ENCODE measurements around the gene SBNO1.
"Not testable (repeated sequence)": the region's sequence is repeated elsewhere in the genome, so short reads cannot be mapped to it uniquely, and the experiment has no call there.

SBNO1 gene

DNA sequence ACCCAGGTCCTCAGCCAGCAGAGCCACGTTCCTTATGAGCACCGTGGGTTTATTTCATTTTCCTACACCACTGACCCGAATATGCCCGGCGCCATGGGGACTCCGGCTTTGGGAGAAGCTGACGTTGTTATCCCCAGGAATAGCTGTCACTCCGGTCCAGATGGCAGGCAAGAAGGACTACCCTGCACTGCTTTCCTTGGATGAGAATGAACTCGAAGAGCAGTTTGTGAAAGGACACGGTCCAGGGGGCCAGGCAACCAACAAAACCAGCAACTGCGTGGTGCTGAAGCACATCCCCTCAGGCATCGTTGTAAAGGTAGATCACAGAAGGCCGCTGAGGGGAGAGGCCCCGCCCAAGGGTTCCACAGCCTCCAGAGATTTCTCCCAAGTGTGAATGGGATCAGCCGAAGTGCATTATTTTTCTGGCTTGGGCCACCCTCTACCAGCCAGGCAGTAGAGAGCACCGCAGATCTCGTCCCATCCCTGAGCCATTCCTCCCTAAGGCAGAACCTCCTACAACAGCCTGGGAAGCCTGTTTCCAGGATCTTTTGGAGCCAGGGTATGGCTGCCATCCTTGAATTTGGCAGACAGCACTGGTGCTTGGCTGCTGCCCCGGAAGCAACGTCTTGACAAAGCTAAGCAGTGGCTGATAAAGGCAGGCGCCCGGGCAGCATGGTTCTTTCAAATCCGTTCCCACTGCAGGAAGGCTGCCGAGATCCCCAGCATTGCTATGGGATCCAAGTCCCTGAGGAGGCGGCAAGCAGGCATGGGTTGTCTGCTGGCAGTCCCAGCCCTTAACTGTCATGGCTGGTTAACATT, 110.8 kb downstream of the SBNO1 start:
- TF ChIP-seq POLR2AphosphoS5 (IDR thresholded peaks at IDR 0.05; ENCODE audit: low read depth) (no peak), SPI1 (IDR thresholded peaks at IDR 0.05; ENCODE audit: borderline replicate concordance, low read depth) (no peak), GABPA (IDR thresholded peaks at IDR 0.05; ENCODE audit: low read depth) (no peak)
- TF ChIP-seq, protein P1, sequence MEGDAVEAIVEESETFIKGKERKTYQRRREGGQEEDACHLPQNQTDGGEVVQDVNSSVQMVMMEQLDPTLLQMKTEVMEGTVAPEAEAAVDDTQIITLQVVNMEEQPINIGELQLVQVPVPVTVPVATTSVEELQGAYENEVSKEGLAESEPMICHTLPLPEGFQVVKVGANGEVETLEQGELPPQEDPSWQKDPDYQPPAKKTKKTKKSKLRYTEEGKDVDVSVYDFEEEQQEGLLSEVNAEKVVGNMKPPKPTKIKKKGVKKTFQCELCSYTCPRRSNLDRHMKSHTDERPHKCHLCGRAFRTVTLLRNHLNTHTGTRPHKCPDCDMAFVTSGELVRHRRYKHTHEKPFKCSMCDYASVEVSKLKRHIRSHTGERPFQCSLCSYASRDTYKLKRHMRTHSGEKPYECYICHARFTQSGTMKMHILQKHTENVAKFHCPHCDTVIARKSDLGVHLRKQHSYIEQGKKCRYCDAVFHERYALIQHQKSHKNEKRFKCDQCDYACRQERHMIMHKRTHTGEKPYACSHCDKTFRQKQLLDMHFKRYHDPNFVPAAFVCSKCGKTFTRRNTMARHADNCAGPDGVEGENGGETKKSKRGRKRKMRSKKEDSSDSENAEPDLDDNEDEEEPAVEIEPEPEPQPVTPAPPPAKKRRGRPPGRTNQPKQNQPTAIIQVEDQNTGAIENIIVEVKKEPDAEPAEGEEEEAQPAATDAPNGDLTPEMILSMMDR (IDR thresholded peaks at IDR 0.05; ENCODE audit: insufficient read depth, low read length) = no peak
- TF ChIP-seq, protein P2, sequence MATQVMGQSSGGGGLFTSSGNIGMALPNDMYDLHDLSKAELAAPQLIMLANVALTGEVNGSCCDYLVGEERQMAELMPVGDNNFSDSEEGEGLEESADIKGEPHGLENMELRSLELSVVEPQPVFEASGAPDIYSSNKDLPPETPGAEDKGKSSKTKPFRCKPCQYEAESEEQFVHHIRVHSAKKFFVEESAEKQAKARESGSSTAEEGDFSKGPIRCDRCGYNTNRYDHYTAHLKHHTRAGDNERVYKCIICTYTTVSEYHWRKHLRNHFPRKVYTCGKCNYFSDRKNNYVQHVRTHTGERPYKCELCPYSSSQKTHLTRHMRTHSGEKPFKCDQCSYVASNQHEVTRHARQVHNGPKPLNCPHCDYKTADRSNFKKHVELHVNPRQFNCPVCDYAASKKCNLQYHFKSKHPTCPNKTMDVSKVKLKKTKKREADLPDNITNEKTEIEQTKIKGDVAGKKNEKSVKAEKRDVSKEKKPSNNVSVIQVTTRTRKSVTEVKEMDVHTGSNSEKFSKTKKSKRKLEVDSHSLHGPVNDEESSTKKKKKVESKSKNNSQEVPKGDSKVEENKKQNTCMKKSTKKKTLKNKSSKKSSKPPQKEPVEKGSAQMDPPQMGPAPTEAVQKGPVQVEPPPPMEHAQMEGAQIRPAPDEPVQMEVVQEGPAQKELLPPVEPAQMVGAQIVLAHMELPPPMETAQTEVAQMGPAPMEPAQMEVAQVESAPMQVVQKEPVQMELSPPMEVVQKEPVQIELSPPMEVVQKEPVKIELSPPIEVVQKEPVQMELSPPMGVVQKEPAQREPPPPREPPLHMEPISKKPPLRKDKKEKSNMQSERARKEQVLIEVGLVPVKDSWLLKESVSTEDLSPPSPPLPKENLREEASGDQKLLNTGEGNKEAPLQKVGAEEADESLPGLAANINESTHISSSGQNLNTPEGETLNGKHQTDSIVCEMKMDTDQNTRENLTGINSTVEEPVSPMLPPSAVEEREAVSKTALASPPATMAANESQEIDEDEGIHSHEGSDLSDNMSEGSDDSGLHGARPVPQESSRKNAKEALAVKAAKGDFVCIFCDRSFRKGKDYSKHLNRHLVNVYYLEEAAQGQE (IDR thresholded peaks at IDR 0.05; ENCODE audit: insufficient replicate concordance, low read depth) = no peak
- H3K4me3 ChIP-seq (replicated peaks; ENCODE audit: insufficient read depth, low read length) = no peak overlapping the region
- H3K27me3 ChIP-seq (ENCODE audit: insufficient read depth, poor library complexity, severe bottlenecking) = no peaks in the 10 kb centered on the region
- no peak for DNase-seq (ENCODE audit: low read depth in 1 of 2, low spot score in 1 of 2)
- no peak overlapping the region for H3K27ac ChIP-seq (replicated peaks)

DNA sequence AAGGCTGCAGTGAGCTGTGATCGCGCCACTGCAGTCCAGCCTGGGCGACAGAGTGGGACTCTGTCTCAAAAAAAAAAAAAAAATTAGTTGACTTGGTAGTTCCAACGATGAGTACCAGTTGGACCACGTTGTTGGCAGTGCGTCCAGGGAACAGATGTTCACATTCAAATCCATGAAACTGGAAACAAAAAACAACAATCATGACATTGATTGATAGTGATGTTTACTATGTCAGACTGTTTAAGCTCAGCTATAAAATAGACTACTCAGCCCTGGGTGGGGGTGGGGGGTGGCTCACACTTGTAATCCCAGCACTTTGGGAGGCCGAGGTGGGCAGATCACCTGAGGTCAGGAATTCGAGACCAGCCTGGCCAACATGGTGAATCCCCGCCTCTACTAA, 112.3 kb downstream of the SBNO1 start:
- DNase-seq (ENCODE audit: low read depth in 1 of 2, low spot score in 1 of 2); H3K27me3 ChIP-seq (ENCODE audit: insufficient read depth, poor library complexity, severe bottlenecking); H3K4me3 ChIP-seq (replicated peaks; ENCODE audit: insufficient read depth, low read length); H3K27ac ChIP-seq (replicated peaks): not testable (repeated sequence)

DNA sequence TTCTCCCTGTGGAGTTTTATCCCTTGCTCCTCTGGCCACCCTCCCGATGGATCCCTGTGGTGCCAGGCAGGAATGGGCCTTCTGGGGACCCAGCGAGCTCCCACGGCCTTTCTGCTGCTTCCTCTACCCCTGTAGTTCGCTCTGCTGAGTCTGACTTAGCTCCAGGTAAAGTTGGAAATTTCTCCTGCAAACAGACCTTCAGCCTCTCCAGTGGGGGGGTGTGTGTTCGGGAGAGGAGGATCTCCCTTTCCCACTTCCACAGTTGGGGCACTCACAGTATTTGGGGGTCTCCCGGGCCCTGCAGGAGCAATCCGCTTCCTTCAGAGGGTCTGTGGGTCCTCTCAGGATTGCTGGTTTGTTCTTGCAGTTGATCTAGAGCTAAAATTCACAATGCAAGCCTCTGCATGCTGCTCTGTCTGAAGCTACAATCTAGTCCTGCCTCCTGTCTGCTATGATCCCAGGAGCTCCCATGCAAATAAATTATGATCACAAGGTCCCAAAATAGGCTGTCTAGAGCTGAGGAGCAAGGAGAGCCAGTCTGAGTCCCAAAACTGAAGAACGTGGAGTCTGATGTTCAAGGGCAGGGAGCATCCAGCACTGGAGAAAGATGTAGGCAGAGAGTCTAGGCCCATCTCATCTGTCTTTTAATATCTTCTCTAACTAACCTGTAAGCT, 113.1 kb downstream of the SBNO1 start:
- H3K27ac ChIP-seq (replicated peaks) = no peak overlapping the region
- TF ChIP-seq, protein P2 (IDR thresholded peaks at IDR 0.05; ENCODE audit: insufficient replicate concordance, low read depth) = no peak
- no peak for TF ChIP-seq GABPA (IDR thresholded peaks at IDR 0.05; ENCODE audit: low read depth)
- no peak for TF ChIP-seq POLR2AphosphoS5 (IDR thresholded peaks at IDR 0.05; ENCODE audit: low read depth)
- no peak for TF ChIP-seq SPI1 (IDR thresholded peaks at IDR 0.05; ENCODE audit: borderline replicate concordance, low read depth)
- TF ChIP-seq, protein P1 (IDR thresholded peaks at IDR 0.05; ENCODE audit: insufficient read depth, low read length) = no peak
- DNase-seq (ENCODE audit: low read depth in 1 of 2, low spot score in 1 of 2) = no peak
- H3K27me3 ChIP-seq (ENCODE audit: insufficient read depth, poor library complexity, severe bottlenecking) = no peaks in the 10 kb centered on the region
- no peak overlapping the region for H3K4me3 ChIP-seq (replicated peaks; ENCODE audit: insufficient read depth, low read length)

DNA sequence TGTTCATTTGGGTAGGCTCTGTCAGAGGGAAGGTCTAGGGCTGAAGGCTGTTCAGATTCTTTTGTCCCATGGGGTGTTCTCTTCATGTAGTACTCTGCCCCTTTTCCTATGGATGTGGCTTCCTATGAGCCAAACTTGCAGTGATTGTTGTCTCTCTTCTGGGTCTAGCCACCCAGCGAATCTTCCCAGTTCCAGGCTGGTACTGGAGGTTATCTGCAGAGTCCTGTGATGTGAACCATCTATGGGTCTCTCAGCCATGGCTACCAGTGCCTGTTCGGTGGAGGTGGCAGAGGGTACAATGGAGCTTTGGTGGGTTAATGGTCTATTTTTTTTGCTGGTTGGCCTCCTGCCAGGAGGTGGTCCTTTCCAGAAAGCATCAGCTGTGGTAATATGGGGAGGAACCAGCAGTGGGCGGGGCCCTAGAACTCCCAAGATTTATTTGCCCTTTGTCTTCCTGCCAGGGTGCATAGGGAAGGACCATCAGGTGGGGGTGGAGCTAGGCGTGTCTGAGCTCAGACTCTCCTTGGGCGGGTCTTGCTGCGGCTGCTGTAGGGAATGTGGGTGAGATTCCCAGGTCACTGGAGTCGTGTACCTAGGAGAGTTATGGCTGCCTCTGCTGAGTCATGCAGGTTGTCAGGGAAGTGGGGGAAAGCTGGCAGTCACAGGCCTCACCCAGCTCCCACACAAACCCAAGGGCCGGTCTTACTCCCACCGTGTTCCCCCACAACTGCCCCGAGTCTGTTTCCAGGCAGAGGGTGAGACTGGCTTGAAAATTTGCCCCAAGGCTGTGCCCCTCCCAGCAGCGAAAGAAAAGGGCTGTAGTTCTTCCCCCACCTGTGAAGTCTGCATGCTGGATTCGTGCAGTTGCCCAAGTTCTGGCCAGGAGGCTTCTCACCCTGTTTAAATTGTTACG, 113.9 kb downstream of the SBNO1 start:
- Histone ChIP-seq H3K27me3 (ENCODE audit: insufficient read depth, poor library complexity, severe bottlenecking) (no peaks in the 10 kb centered on the region), H3K27ac (replicated peaks) (no peak overlapping the region), H3K4me3 (replicated peaks; ENCODE audit: insufficient read depth, low read length) (no peak overlapping the region)
- no peak for TF ChIP-seq GABPA (IDR thresholded peaks at IDR 0.05; ENCODE audit: low read depth)
- TF ChIP-seq, protein P1 (IDR thresholded peaks at IDR 0.05; ENCODE audit: insufficient read depth, low read length) = no peak
- TF ChIP-seq SPI1 (IDR thresholded peaks at IDR 0.05; ENCODE audit: borderline replicate concordance, low read depth) = no peak
- TF ChIP-seq POLR2AphosphoS5 (IDR thresholded peaks at IDR 0.05; ENCODE audit: low read depth) = no peak
- TF ChIP-seq, protein P2 (IDR thresholded peaks at IDR 0.05; ENCODE audit: insufficient replicate concordance, low read depth) = no peak
- DNase-seq (ENCODE audit: low read depth in 1 of 2, low spot score in 1 of 2) = no peak

All from HL-60 (cell line).